Hematopoietic multipotent progenitor cell treated with erythropoietin and hydrocortisone succinate and interleukin-3 and kit ligand, for 4 days (in vitro differentiated cells): ENCODE measurements around the gene FAM117B.

Experiments
- DNase-seq: peaks from one replicate; pipeline ENCODE4 v3.0.0-alpha.2; 2015

Gene FAM117B

GRCh38 chr2:202818321-202818720 lies 183.6 kb downstream of the FAM117B start:
- DNase-seq: peak; percentile 54
